HepG2 (cell line): ENCODE results near the gene GATD1. TPM values are rescaled to one million over a fixed set of nuclear protein-coding genes. Genes with fewer than 3 reads are reported as not detected.

Source experiments
- ASH2L ChIP-seq: fragments of 300-600, 200-600 bp; sonication (generic); IDR thresholded peaks from 2 replicates; pipeline ENCODE4 v1.7.0; 2017; ENCODE audit warnings: low read depth, mild to moderate bottlenecking, moderate library complexity, mixed read lengths, low read length; ENCODE audit not compliant: insufficient read length
- FOXK1 ChIP-seq: sonication (generic); formaldehyde crosslinking; IDR thresholded peaks from 2 replicates; pipeline ENCODE4 v1.4.0; 2020; ENCODE audit warnings: low read depth, missing genetic modification reagents, borderline replicate concordance
- GTF2F1 ChIP-seq: fragments of 150-350 bp; IDR thresholded peaks from 2 replicates; pipeline ENCODE4 v1.6.1; 2014; ENCODE audit warnings: low read length
- HNF1B ChIP-seq: sonication (generic); formaldehyde crosslinking; IDR thresholded peaks from 2 replicates; pipeline ENCODE4 v1.5.1; 2020; ENCODE audit warnings: mild to moderate bottlenecking, moderate library complexity, missing genetic modification reagents
- KAT7 ChIP-seq: IDR thresholded peaks from 2 replicates; pipeline ENCODE4 v1.6.1; 2018; ENCODE audit warnings: borderline replicate concordance, missing compliant biosample characterization
- KDM5B ChIP-seq: sonication (generic); formaldehyde crosslinking; IDR thresholded peaks from 2 replicates; pipeline ENCODE4 v1.4.0; 2020; ENCODE audit warnings: missing genetic modification reagents, mild to moderate bottlenecking, borderline replicate concordance
- KLF16 ChIP-seq, 2 experiments: sonication (generic) in 1 of 2; formaldehyde crosslinking in 1 of 2; IDR thresholded peaks; 2 replicates each; pipeline versions ENCODE4 v1.6.1 to v1.8.0; 2016 to 2023; ENCODE audit warnings: missing genetic modification reagents in 2 of 2, missing compliant biosample characterization in 1 of 2
- LCORL ChIP-seq, 2 experiments: fragments of 450-650 bp in 1 of 2; sonication (generic) in 1 of 2; formaldehyde crosslinking in 1 of 2; IDR thresholded peaks; 2 replicates each; pipeline versions ENCODE4 v1.5.0 to v1.6.1; 2017 to 2020; ENCODE audit warnings: antibody characterized with exemption in 1 of 2, missing genetic modification reagents in 1 of 2
- NRL ChIP-seq: sonication (generic); formaldehyde crosslinking; IDR thresholded peaks from 2 replicates; pipeline ENCODE4 v1.5.0; 2020; ENCODE audit warnings: missing genetic modification reagents, mild to moderate bottlenecking, moderate library complexity, borderline replicate concordance
- REXO4 ChIP-seq: sonication (generic); formaldehyde crosslinking; IDR thresholded peaks from 2 replicates; pipeline ENCODE4 v1.8.0; 2022; ENCODE audit warnings: missing genetic modification reagents, mild to moderate bottlenecking, borderline replicate concordance
- SMARCE1 ChIP-seq: fragments of 450-650 bp; IDR thresholded peaks from 2 replicates; pipeline ENCODE4 v1.6.1; 2017; ENCODE audit warnings: borderline replicate concordance
- TP53 ChIP-seq: sonication (generic); formaldehyde crosslinking; conservative IDR thresholded peaks from 2 replicates; pipeline ENCODE4 v1.4.0; 2020; ENCODE audit warnings: missing genetic modification reagents
- U2AF2 ChIP-seq: fragments of 200-400 bp; formaldehyde crosslinking; IDR thresholded peaks from 2 replicates; pipeline ENCODE4 v1.6.1; 2017; ENCODE audit warnings: low read depth, mild to moderate bottlenecking, low read length
- ZFP36L1 ChIP-seq: sonication (generic); formaldehyde crosslinking; IDR thresholded peaks from 2 replicates; pipeline ENCODE4 v1.8.0; 2022; ENCODE audit warnings: mild to moderate bottlenecking, missing genetic modification reagents, moderate library complexity
- ZNF264 ChIP-seq: sonication (generic); formaldehyde crosslinking; IDR thresholded peaks from 2 replicates; pipeline ENCODE4 v1.4.0; 2020; ENCODE audit warnings: missing genetic modification reagents
- ZNF343 ChIP-seq: sonication (generic); formaldehyde crosslinking; IDR thresholded peaks from 2 replicates; pipeline ENCODE4 v1.4.0; 2020; ENCODE audit warnings: mild to moderate bottlenecking, missing genetic modification reagents
- ZNF354B ChIP-seq: sonication (generic); formaldehyde crosslinking; IDR thresholded peaks from 2 replicates; pipeline ENCODE4 v1.8.0; 2022; ENCODE audit warnings: mild to moderate bottlenecking, missing genetic modification reagents
- ZNF574 ChIP-seq: sonication (generic); formaldehyde crosslinking; IDR thresholded peaks from 2 replicates; pipeline ENCODE4 v1.4.0; 2020; ENCODE audit warnings: missing genetic modification reagents
- ZNF639 ChIP-seq: conservative IDR thresholded peaks from 2 replicates; pipeline ENCODE4 v1.6.1; 2018; ENCODE audit warnings: missing genetic modification reagents
- ZNF644 ChIP-seq: IDR thresholded peaks from 2 replicates; pipeline ENCODE4 v1.6.1; 2016; ENCODE audit warnings: low read depth
- polyA plus RNA-seq, 8 experiments: library from polyadenylated mRNA; depleted of rRNA in 3 of 8; stranded (reverse) in 7 of 8; unstranded in 1 of 8; fragments of >200 nt; fragmentation: Illumina TruSeq in 4 of 8; extraction: Trizol in 4 of 8; gene quantifications; 2 replicates each; pipeline versions ENCODE4 v1.2.1 to v1.2.3, GENCODE V29; 2011 to 2016; ENCODE audit warnings: low read depth in 4 of 8, missing spikeins in 1 of 8, mixed read lengths in 1 of 8; ENCODE audit not compliant: insufficient read depth in 1 of 8
- total RNA-seq, 5 experiments: library from RNA; depleted of rRNA; stranded (reverse); fragments of >200 nt; fragmentation: Illumina TruSeq; extraction: Trizol; gene quantifications; 2 replicates each; pipeline ENCODE4 v1.2.3, GENCODE V29; 2016; ENCODE audit warnings: low read depth in 1 of 5
- TF ChIP-seq, protein P1 (sequence below): sonication (generic); formaldehyde crosslinking; IDR thresholded peaks from 2 replicates; pipeline ENCODE4 v1.4.0; 2020; ENCODE audit warnings: missing genetic modification reagents

Gene GATD1
- total and polyA plus RNA-seq, 2 of the 13 experiments (the other 11 are each of a cell fraction or from before 2014, with no cell fraction given) = 31.3 to 60.5 TPM

DNA sequence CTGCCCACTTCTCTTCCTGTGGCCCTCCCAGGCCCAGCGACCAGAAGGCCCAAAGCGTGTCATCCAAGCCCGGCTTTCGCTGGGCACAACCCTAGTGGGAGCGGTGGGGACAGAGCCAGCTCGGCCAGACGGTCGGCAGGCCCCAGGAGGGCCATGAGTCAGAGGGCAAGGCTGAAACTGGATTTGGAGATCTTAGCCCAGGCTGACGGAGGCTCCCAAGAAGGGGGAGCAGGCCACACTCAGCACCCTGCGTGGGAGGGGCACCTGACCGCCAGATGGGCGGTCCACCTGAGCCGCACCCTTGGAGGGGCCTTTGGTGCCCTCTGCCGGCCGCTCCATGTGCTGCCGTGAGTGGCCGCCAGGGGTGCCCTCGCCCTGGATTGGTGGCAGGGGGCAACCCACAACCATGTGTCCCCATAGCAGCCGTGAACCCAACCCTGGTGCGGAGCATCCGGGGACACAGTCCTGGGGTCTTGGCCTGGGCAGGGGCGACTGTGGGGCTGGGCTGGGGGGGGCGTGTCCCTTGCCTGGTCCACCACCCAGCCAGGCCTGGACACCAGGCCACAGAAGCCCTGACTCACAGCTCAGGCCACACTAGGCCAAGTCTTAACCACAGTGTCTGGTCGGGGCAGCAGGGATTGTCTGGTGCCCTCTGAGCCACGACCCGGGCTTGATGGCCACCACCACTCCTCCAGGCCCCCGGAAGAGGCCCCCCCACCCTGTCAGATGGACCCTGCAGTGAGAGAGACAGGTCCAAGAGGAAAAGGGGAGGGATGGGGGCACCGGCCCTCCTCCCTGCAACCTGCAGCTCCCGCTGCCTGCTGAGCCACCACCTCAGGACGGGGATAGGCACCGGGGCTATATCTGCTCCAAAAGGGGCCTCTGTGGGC, 49.2 kb downstream of the GATD1 start (continued):
- TF ChIP-seq ZNF574 (CRISPR knock-in tag) (peak; percentile 57; the same call in 1 of the 2 replicates), KLF16 (CRISPR knock-in tag; IDR thresholded peaks at IDR 0.05) (peak in 1 of 2 experiments; percentile 41; a peak in 1 of 4 replicates), SMARCE1 (no peak), ZNF343 (CRISPR knock-in tag) (peak; percentile 32; the same call in 1 of the 2 replicates), ZNF354B (CRISPR knock-in tag) (peak; percentile 77; the same call in 1 of the 2 replicates), LCORL (IDR thresholded peaks at IDR 0.05) (no peak), LCORL (CRISPR knock-in tag; IDR thresholded peaks at IDR 0.05) (peak; percentile 84), KAT7 (CRISPR knock-in tag) (no peak; the same call in 1 of the 2 replicates), ZNF639 (no peak), HNF1B (CRISPR knock-in tag) (peak; percentile 87), ZNF644 (no peak), ASH2L (no peak), NRL (CRISPR knock-in tag) (peak; percentile 41), TP53 (CRISPR knock-in tag) (0 out of 2 replicates have a peak, but pooled peaks have one; percentile 23), U2AF2 (no peak), KDM5B (CRISPR knock-in tag) (peak; percentile 81; the same call in 1 of the 2 replicates), REXO4 (no peak), FOXK1 (CRISPR knock-in tag) (0 out of 2 replicates have a peak, but pooled peaks have one; percentile 26), ZNF264 (CRISPR knock-in tag) (0 out of 2 replicates have a peak, but pooled peaks have one; percentile 36), ZFP36L1 (CRISPR knock-in tag) (0 out of 2 replicates have a peak, but pooled peaks have one; percentile 73), GTF2F1 (no peak)
- TF ChIP-seq, protein P1, sequence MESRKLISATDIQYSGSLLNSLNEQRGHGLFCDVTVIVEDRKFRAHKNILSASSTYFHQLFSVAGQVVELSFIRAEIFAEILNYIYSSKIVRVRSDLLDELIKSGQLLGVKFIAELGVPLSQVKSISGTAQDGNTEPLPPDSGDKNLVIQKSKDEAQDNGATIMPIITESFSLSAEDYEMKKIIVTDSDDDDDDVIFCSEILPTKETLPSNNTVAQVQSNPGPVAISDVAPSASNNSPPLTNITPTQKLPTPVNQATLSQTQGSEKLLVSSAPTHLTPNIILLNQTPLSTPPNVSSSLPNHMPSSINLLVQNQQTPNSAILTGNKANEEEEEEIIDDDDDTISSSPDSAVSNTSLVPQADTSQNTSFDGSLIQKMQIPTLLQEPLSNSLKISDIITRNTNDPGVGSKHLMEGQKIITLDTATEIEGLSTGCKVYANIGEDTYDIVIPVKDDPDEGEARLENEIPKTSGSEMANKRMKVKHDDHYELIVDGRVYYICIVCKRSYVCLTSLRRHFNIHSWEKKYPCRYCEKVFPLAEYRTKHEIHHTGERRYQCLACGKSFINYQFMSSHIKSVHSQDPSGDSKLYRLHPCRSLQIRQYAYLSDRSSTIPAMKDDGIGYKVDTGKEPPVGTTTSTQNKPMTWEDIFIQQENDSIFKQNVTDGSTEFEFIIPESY = peak; percentile 92
